OCI-LY1 (cell line): ENCODE data around the gene ELL.

Experiments used
- H2AFZ ChIP-seq: fragments of 200-600 bp; sonication (generic), shearing (Covaris generic); 2 replicates; pipeline ENCODE4 v1.6.0; 2014; ENCODE audit warnings: antibody characterized with exemption, mild to moderate bottlenecking, low read length
- H3F3A ChIP-seq: fragments of 200-600 bp; sonication (generic), shearing (Covaris generic); 2 replicates; pipeline ENCODE4 v1.6.0; 2014; ENCODE audit warnings: mild to moderate bottlenecking, antibody characterized with exemption, low read length, moderate library complexity; ENCODE audit not compliant: insufficient read depth
- H3K27ac ChIP-seq: fragments of 200-600 bp; sonication (generic); 2 replicates; pipeline ENCODE4 v1.5.1; 2014; ENCODE audit warnings: low read length, mixed run types, mild to moderate bottlenecking, low read depth; ENCODE audit not compliant: poor library complexity, severe bottlenecking
- H3K27me3 ChIP-seq: fragments of 200-600 bp; sonication (generic); 2 replicates; pipeline ENCODE4 v1.6.0; 2014; ENCODE audit warnings: antibody characterized with exemption, mild to moderate bottlenecking, low read length, moderate library complexity; ENCODE audit not compliant: insufficient read depth
- H3K36me3 ChIP-seq: fragments of 200-600 bp; sonication (generic); 2 replicates; pipeline ENCODE4 v1.6.1; 2014; ENCODE audit warnings: mild to moderate bottlenecking, antibody characterized with exemption, low read length, moderate library complexity, mixed read lengths; ENCODE audit not compliant: insufficient read depth
- H3K4me1 ChIP-seq: fragments of 200-600 bp; sonication (generic); 2 replicates; pipeline ENCODE4 v1.5.1; 2014; ENCODE audit warnings: mild to moderate bottlenecking, low read length, moderate library complexity; ENCODE audit not compliant: insufficient read depth, severe bottlenecking
- H3K4me2 ChIP-seq: fragments of 200-600 bp; sonication (generic), shearing (Covaris generic); 2 replicates; pipeline ENCODE4 v1.6.1; 2014; ENCODE audit warnings: low read length
- H3K4me3 ChIP-seq: fragments of 200-600 bp; sonication (generic); 2 replicates; pipeline ENCODE4 v1.5.1; 2014; ENCODE audit warnings: low read length, low read depth, mild to moderate bottlenecking, mixed read lengths; ENCODE audit not compliant: poor library complexity, severe bottlenecking
- H3K79me2 ChIP-seq: fragments of 200-600 bp; shearing (Covaris generic); 2 replicates; pipeline ENCODE4 v1.6.1; 2016; ENCODE audit warnings: mixed run types, low read length, mixed read lengths; ENCODE audit not compliant: insufficient read depth
- H3K9ac ChIP-seq: fragments of 200-600 bp; sonication (generic), shearing (Covaris generic); 2 replicates; pipeline ENCODE4 v1.6.1; 2014; ENCODE audit warnings: mild to moderate bottlenecking, low read length, mixed read lengths
- H3K9me2 ChIP-seq: fragments of 200-600 bp; sonication (generic), shearing (Covaris generic); 2 replicates; pipeline ENCODE4 v1.6.1; 2014; ENCODE audit warnings: low read depth, mild to moderate bottlenecking, low read length, mixed read lengths
- H3K9me3 ChIP-seq: fragments of 200-600 bp; shearing (Covaris generic); 2 replicates; pipeline ENCODE4 v1.6.1; 2014; ENCODE audit warnings: low read length, mixed read lengths
- H4K20me1 ChIP-seq: fragments of 200-600 bp; sonication (generic), shearing (Covaris generic); 2 replicates; pipeline ENCODE4 v1.6.0; 2016; ENCODE audit warnings: mild to moderate bottlenecking, low read length; ENCODE audit not compliant: insufficient read depth
- EZH2 ChIP-seq: fragments of 200-600 bp; sonication (generic), shearing (Covaris generic); IDR thresholded peaks from 2 replicates; pipeline ENCODE4 v1.8.0; 2017; ENCODE audit warnings: borderline replicate concordance, mixed run types, mild to moderate bottlenecking, antibody characterized with exemption, low read length, moderate library complexity, mixed read lengths
- TF ChIP-seq, protein P1 (sequence below): fragments of 200-600 bp; sonication (generic), shearing (Covaris generic); IDR thresholded peaks from 2 replicates; pipeline ENCODE4 v1.5.1; 2017; ENCODE audit warnings: mild to moderate bottlenecking, antibody characterized with exemption, low read length, moderate library complexity, mixed read lengths

Gene ELL

DNA sequence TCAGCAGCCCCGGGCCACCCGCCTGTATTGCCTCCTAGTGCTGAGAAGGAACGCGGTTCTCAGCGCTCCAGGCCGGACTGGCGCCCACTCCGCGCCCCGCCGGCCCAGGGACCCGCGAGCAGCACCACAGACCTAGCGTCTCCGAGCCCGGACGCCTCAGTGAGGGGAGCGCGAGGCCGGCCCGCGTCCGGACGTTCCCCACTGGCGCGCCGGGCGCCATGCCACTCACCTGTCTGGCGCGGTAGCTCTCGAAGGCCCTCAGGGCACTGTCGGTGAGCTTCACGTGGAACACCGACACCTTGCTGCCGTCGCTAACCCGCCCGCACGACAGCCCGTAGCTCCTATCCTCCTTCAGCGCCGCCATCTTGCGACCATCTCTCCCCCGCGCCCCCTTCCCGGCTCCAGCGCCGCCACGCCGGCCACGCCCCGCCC is at the start of gene ELL:
Gene ELL (minus strand): TSS at position 379 of the 432 bp plus-strand sequence. CDS start 15 bp downstream, at position 364.
- peak within 1 kb of the TSS; percentile 49 for H3K27ac ChIP-seq
- H3K79me2 ChIP-seq: peaks cover 16% of the 10 kb centered on the region
- no peaks in the 10 kb centered on the region for H3K9me3 ChIP-seq
- peak within 1 kb of the TSS; percentile 89 for H3K4me3 ChIP-seq
- H3K9me2 ChIP-seq: no peaks in the 10 kb centered on the region
- no peaks in the 10 kb centered on the region for H3K27me3 ChIP-seq
- TF ChIP-seq EZH2: no peak
- TF ChIP-seq, protein P1, sequence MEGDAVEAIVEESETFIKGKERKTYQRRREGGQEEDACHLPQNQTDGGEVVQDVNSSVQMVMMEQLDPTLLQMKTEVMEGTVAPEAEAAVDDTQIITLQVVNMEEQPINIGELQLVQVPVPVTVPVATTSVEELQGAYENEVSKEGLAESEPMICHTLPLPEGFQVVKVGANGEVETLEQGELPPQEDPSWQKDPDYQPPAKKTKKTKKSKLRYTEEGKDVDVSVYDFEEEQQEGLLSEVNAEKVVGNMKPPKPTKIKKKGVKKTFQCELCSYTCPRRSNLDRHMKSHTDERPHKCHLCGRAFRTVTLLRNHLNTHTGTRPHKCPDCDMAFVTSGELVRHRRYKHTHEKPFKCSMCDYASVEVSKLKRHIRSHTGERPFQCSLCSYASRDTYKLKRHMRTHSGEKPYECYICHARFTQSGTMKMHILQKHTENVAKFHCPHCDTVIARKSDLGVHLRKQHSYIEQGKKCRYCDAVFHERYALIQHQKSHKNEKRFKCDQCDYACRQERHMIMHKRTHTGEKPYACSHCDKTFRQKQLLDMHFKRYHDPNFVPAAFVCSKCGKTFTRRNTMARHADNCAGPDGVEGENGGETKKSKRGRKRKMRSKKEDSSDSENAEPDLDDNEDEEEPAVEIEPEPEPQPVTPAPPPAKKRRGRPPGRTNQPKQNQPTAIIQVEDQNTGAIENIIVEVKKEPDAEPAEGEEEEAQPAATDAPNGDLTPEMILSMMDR: 0 out of 2 replicates have a peak, but pooled peaks have one; percentile 4
- H2AFZ ChIP-seq: no peak within 1 kb of the TSS
- peaks cover 4% of the 10 kb centered on the region for H3K36me3 ChIP-seq
- peaks cover 24% of the 10 kb centered on the region for H3K4me1 ChIP-seq
- H3K9ac ChIP-seq: peak within 1 kb of the TSS; percentile 81
- H3K4me2 ChIP-seq: peak within 1 kb of the TSS; percentile 87
- no peaks in the 10 kb centered on the region for H4K20me1 ChIP-seq
- H3F3A ChIP-seq: no peaks in the 10 kb centered on the region

- Histone ChIP-seq H3K4me3 (no peak overlapping the region), H3K36me3 (peaks cover 69% of the 10 kb centered on the region), H3K9ac (no peak overlapping the region), H3K27ac (no peak overlapping the region), H3K9me2 (no peaks in the 10 kb centered on the region), H3K9me3 (no peaks in the 10 kb centered on the region), H3K79me2 (peaks cover 10% of the 10 kb centered on the region), H3K4me1 (peaks cover 17% of the 10 kb centered on the region), H3K27me3 (no peaks in the 10 kb centered on the region), H3K4me2 (no peak overlapping the region), H4K20me1 (no peaks in the 10 kb centered on the region; the same call in 1 of the 2 replicates), H2AFZ (no peak overlapping the region), H3F3A (no peaks in the 10 kb centered on the region)
- TF ChIP-seq EZH2: no peak
- TF ChIP-seq, protein P1: no peak
These were observed 46.5 kb upstream of the ELL start for GRCh38 chr19:18568367-18568766.

DNA sequence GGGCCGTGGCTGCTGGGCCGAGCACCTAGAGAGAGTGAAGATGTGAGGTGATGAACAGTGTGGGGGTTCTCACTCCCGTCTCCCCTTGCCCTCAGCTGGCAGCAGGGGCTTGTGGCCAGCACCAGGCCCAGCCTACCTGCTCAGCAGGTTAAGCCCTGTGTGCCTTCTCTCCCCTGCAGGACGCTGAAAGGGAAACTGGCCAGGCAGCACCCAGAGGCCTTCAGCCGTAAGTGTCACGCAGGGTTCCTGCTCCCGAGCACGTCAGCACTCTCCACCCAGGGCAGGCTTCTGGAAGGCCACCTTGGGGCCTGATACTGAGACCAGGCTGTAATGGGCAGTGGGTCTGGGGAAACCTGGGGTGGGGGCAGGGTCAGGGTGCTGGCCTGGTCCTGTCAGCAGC is 45.1 kb upstream of the ELL start:
- TF ChIP-seq EZH2: no peak
- TF ChIP-seq, protein P1: no peak
- H3F3A ChIP-seq: no peaks in the 10 kb centered on the region
- peaks cover under 1% of the 10 kb centered on the region; the same call in 1 of the 2 replicates for H3K79me2 ChIP-seq
- H3K27ac ChIP-seq: no peak overlapping the region
- H3K9me3 ChIP-seq: no peaks in the 10 kb centered on the region
- H3K9ac ChIP-seq: no peak overlapping the region
- H3K4me2 ChIP-seq: no peak overlapping the region
- H3K27me3 ChIP-seq: no peaks in the 10 kb centered on the region
- H4K20me1 ChIP-seq: no peaks in the 10 kb centered on the region
- peaks cover 7% of the 10 kb centered on the region for H3K4me1 ChIP-seq
- H3K36me3 ChIP-seq: peaks cover 75% of the 10 kb centered on the region
- H3K4me3 ChIP-seq: no peak overlapping the region
- H3K9me2 ChIP-seq: no peaks in the 10 kb centered on the region
- no peak overlapping the region for H2AFZ ChIP-seq
